GM12878 (cell line): ENCODE data around the gene MRTFB. TPM values are rescaled to one million over a fixed set of nuclear protein-coding genes. Genes with fewer than 3 reads are reported as not detected.

Experiments used
- ATAC-seq: fragments of 200-7000 bp; cut with Tn5 transposase; 3 replicates; pipeline ENCODE4 v1.9.1; 2020; ENCODE audit warnings: mild to moderate bottlenecking, moderate library complexity
- BruUV-seq: library from RNA; stranded (reverse); fragments of 400-500 nt; replicated peaks from 2 replicates; lab custom pipeline; 2021; lab: Mats Ljungman, UMichigan
- CTCF ChIA-PET: fragments of 300-600 bp; sonication (Branson Sonifier 250); formaldehyde crosslinking; extraction: SDS; loops from one replicate; lab custom pipeline; 2021; ENCODE audit warnings: inconsistent platforms; lab: Yijun Ruan, JAX
- POLR2A ChIA-PET: fragments of 350-600 bp; formaldehyde crosslinking; extraction: SDS; loops from one replicate; lab custom pipeline; 2021; ENCODE audit warnings: inconsistent platforms; lab: Charles Lee
- RAD21 ChIA-PET: fragments of 300-600 bp; sonication (Branson Sonifier 250); formaldehyde crosslinking; loops from one replicate; lab custom pipeline; 2023; ENCODE audit warnings: antibody characterized with exemption; ENCODE audit not compliant: unreplicated experiment; lab: Charles Lee
- SMC1A ChIA-PET: fragments of 300-600 bp; sonication (Branson Sonifier 250); formaldehyde crosslinking; loops from one replicate; lab custom pipeline; 2023; ENCODE audit not compliant: unreplicated experiment, uncharacterized antibody; lab: Charles Lee
- DNase-seq: peaks from one replicate; pipeline ENCODE4 v3.0.0-alpha.2; 2011; ENCODE audit warnings: low read depth, low spot score
- FAIRE-seq: peaks from 3 replicates; lab custom pipeline; 2011; peaks lifted over from hg19 to GRCh38; lab: Jason Lieb, UNC
- H2AFZ ChIP-seq: 2 replicates; pipeline ENCODE4 v1.6.0; 2011; ENCODE audit warnings: low read depth, low read length, control low read depth; ENCODE audit not compliant: control insufficient read depth
- H3K27ac ChIP-seq: 2 replicates; pipeline ENCODE4 v1.5.1; 2011; ENCODE audit warnings: control low read depth; ENCODE audit not compliant: control insufficient read depth, insufficient read depth
- H3K27me3 ChIP-seq, 2 experiments: replicated peaks in 1 of 2; 2 replicates each; pipeline versions ENCODE4 v1.6.0 to v1.6.1; 2011; ENCODE audit warnings: low read length in 1 of 2; ENCODE audit not compliant: control insufficient read depth in 2 of 2, insufficient read depth in 2 of 2
- H3K36me3 ChIP-seq, 2 experiments: 2 replicates each; pipeline ENCODE4 v1.5.1; 2011; ENCODE audit warnings: low read length in 1 of 2; ENCODE audit not compliant: control insufficient read depth in 2 of 2, insufficient read depth in 2 of 2
- H3K4me1 ChIP-seq: 2 replicates; pipeline ENCODE4 v1.6.1; 2011; ENCODE audit warnings: mild to moderate bottlenecking, low read length, moderate library complexity, mixed read lengths; ENCODE audit not compliant: control insufficient read depth, insufficient read depth
- H3K4me2 ChIP-seq: 2 replicates; pipeline ENCODE4 v1.6.0; 2011; ENCODE audit warnings: control low read depth; ENCODE audit not compliant: control insufficient read depth, insufficient read depth
- H3K4me3 ChIP-seq: fragments of 200-600 bp; sonication (generic); 2 replicates; pipeline ENCODE4 v1.5.1; 2016
- H3K79me2 ChIP-seq: 2 replicates; pipeline ENCODE4 v1.6.0; 2011; ENCODE audit warnings: low read length; ENCODE audit not compliant: control insufficient read depth, insufficient read depth
- H3K9ac ChIP-seq: 2 replicates; pipeline ENCODE4 v1.8.0; 2011; ENCODE audit warnings: low read length, control low read depth, mixed read lengths; ENCODE audit not compliant: control insufficient read depth, insufficient read depth
- H3K9me3 ChIP-seq: replicated peaks from 3 replicates; pipeline ENCODE4 v1.5.1; 2011; ENCODE audit warnings: mild to moderate bottlenecking, low read length; ENCODE audit not compliant: control insufficient read depth, insufficient read depth
- H4K20me1 ChIP-seq: 2 replicates; pipeline ENCODE4 v1.6.0; 2011; ENCODE audit not compliant: control insufficient read depth, insufficient read depth
- CEBPB ChIP-seq, 2 experiments: fragments of 150-350 bp in 1 of 2; IDR thresholded peaks; 2 replicates each; pipeline ENCODE4 v1.6.1; 2012 to 2014; ENCODE audit warnings: low read depth in 2 of 2, low read length in 2 of 2, borderline replicate concordance in 1 of 2, inconsistent platforms in 1 of 2
- E4F1 ChIP-seq: fragments of 450-650 bp; IDR thresholded peaks from 2 replicates; pipeline ENCODE4 v1.6.1; 2018; ENCODE audit warnings: borderline replicate concordance, mild to moderate bottlenecking; ENCODE audit not compliant: partially characterized antibody
- IKZF2 ChIP-seq, 2 experiments: fragments of 450-650 bp; IDR thresholded peaks; 2 replicates each; pipeline ENCODE4 v1.6.1; 2017; ENCODE audit warnings: mild to moderate bottlenecking in 2 of 2, moderate library complexity in 2 of 2
- MYC ChIP-seq: IDR thresholded peaks from 2 replicates; pipeline ENCODE4 v1.6.1; 2011; ENCODE audit warnings: mild to moderate bottlenecking, low read length, moderate library complexity, inconsistent platforms; ENCODE audit not compliant: insufficient read depth, insufficient replicate concordance, insufficient read length, severe bottlenecking
- PRDM15 ChIP-seq: fragments of 450-650 bp; formaldehyde crosslinking; IDR thresholded peaks from 2 replicates; pipeline ENCODE4 v1.4.0; 2020; ENCODE audit warnings: mild to moderate bottlenecking, moderate library complexity
- SMARCA5 ChIP-seq: fragments of 450-650 bp; IDR thresholded peaks from 2 replicates; pipeline ENCODE4 v1.6.1; 2017; ENCODE audit warnings: mild to moderate bottlenecking
- YY1 ChIP-seq: IDR thresholded peaks from 2 replicates; pipeline ENCODE4 v1.6.1; 2011; ENCODE audit warnings: low read depth, mild to moderate bottlenecking, low read length
- ZBED1 ChIP-seq: IDR thresholded peaks from 2 replicates; pipeline ENCODE4 v1.6.1; 2016; ENCODE audit warnings: borderline replicate concordance
- WGBS: methylation state at CpG from one replicate; pipeline ENCODE4 v1.1.6; 2016; ENCODE audit warnings: low lambda C conversion rate; ENCODE audit not compliant: insufficient replicate concordance, insufficient coverage; ENCODE audit errors: missing lambda C conversion rate; 5-methylcytosine and 5-hydroxymethylcytosine counted together
- in situ Hi-C: fragments of 300-500 bp; cut with MboI; formaldehyde crosslinking; loops from 9 replicates; pipeline ENCODE4 v1.14.3; 2018; ENCODE audit warnings: mixed read lengths
- intact Hi-C: fragments of 100-400 bp; cut with micrococcal nuclease; formaldehyde crosslinking; loops from one replicate; pipeline ENCODE4 v1.14.2; 2022; ENCODE audit not compliant: unreplicated experiment
- polyA plus RNA-seq, 11 experiments: library from polyadenylated mRNA; depleted of rRNA in 4 of 11; unstranded in 6 of 11; stranded (reverse) in 5 of 11; fragments of >200 nt; fragmentation: Nextera tagmentation in 4 of 11; fragmentation: Illumina TruSeq in 1 of 11; extraction: Ambion mirVana in 4 of 11; extraction: Trizol in 1 of 11; gene quantifications; 1 replicate in 1 of 11; 2 replicates in 10 of 11; pipeline versions ENCODE4 v1.2.1 to v1.2.3, GENCODE V29; 2011 to 2016; ENCODE audit warnings: inconsistent platforms in 2 of 11, missing spikeins in 2 of 11, low read depth in 1 of 11
- total RNA-seq, 4 experiments: library from RNA; depleted of rRNA in 3 of 4; stranded (reverse); fragments of >200 nt in 3 of 4; fragmentation: Illumina TruSeq in 1 of 4; extraction: Trizol in 1 of 4; gene quantifications; 2 replicates each; pipeline versions ENCODE4 v1.2.1 to v1.2.3, GENCODE V29; 2013 to 2021
- TF ChIP-seq, protein P1 (sequence below): fragments of 450-650 bp; formaldehyde crosslinking; IDR thresholded peaks from 2 replicates; pipeline ENCODE4 v1.5.0; 2022; ENCODE audit warnings: mild to moderate bottlenecking, missing genetic modification characterization

MRTFB gene
- total and polyA plus RNA-seq, 10 of the 15 experiments (the other 5 are each of a cell fraction or from before 2014, with no cell fraction given), result 2.1 to 14.3 (median 8.0) TPM

DNA sequence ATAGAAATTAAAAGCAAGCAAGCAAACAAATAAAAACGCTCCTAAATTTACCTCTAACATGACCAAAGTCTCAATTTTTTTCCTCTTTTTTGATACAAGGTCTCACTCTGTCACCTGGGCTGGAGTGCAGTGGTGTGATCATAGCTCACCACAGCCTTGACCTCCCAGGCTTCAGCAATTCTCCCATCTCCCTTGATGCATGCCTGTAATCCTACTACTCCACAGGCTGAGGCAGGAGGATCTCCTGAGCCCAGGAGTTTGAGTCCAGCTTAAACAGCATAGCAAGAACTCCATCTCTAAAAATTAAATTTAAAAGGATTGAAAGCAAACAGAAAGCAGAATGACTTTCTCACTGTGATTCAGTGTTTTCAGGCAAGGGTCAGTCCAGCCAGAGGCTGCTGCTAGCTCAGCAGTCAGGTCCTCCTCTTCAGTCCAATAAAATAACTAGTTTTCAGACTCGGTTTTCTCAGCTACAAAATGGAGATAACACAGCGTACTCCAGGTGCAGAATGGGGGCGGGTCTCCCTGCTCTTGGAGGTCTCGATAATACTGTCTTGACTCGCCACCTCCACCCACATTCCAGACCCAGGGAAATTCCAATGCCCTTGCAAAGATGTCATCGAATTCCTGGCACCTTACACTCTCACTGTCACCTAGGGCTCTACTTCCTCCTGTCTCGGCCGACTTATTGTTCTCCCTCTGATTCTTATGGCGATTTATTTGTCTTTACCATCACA lies 20.7 kb upstream of the MRTFB start (continued):
- TF ChIP-seq PRDM15 (no peak), SMARCA5 (no peak), CEBPB (IDR thresholded peaks at IDR 0.05; ENCODE audit: borderline replicate concordance in 1 of 2, low read depth in 2 of 2, low read length in 2 of 2) (no peak), IKZF2 (IDR thresholded peaks at IDR 0.05) (no peak)

DNA sequence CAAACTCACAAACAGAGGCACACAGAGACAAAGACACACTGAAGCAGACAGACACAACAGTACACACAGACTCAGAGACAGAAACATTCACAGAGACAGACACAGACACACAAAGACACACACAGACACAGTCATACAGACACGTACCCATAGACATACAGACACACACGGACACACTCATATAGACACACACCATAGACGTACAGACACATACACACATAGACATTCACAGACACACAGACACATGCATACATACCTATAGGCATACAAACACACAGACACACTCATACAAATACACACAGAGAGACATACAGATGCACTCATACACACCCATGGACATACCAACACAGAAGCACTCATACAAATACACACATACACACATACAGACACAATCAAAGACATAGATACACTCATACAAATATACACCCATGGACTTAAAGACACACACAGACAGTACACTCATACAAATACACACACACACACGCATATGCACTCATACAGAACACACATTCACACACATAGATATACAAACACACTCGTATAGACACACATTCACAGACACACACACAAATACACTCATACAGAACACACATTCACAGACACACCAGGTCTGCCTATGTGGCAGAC lies 19.9 kb upstream of the MRTFB start:
- SMC1A ChIA-PET, result no interaction called here
- no peak for ATAC-seq
- Histone ChIP-seq H3K4me2 (no peak overlapping the region), H3K36me3 (no peaks in the 10 kb centered on the region), H4K20me1 (no peaks in the 10 kb centered on the region), H3K79me2 (no peaks in the 10 kb centered on the region), H3K9ac (no peak overlapping the region), H3K4me3 (no peak overlapping the region), H3K9me3 (no peaks in the 10 kb centered on the region), H2AFZ (no peak overlapping the region), H3K27ac (no peak overlapping the region), H3K4me1 (no peaks in the 10 kb centered on the region), H3K27me3 (no peaks in the 10 kb centered on the region)
- BruUV-seq, result no TSS peak
- FAIRE-seq, result no peak
- POLR2A ChIA-PET, result no interaction called here
- intact Hi-C loops, result no loop called here
- 35% methylated on average over 5 of the region's 5 CpGs for WGBS
- no peak for DNase-seq
- CTCF ChIA-PET, result no interaction called here
- RAD21 ChIA-PET, result no interaction called here
- in situ Hi-C loops, result no loop called here
- TF ChIP-seq YY1 (no peak), MYC (no peak), ZBED1 (no peak), E4F1 (peak; percentile 8)
- TF ChIP-seq, protein P1, sequence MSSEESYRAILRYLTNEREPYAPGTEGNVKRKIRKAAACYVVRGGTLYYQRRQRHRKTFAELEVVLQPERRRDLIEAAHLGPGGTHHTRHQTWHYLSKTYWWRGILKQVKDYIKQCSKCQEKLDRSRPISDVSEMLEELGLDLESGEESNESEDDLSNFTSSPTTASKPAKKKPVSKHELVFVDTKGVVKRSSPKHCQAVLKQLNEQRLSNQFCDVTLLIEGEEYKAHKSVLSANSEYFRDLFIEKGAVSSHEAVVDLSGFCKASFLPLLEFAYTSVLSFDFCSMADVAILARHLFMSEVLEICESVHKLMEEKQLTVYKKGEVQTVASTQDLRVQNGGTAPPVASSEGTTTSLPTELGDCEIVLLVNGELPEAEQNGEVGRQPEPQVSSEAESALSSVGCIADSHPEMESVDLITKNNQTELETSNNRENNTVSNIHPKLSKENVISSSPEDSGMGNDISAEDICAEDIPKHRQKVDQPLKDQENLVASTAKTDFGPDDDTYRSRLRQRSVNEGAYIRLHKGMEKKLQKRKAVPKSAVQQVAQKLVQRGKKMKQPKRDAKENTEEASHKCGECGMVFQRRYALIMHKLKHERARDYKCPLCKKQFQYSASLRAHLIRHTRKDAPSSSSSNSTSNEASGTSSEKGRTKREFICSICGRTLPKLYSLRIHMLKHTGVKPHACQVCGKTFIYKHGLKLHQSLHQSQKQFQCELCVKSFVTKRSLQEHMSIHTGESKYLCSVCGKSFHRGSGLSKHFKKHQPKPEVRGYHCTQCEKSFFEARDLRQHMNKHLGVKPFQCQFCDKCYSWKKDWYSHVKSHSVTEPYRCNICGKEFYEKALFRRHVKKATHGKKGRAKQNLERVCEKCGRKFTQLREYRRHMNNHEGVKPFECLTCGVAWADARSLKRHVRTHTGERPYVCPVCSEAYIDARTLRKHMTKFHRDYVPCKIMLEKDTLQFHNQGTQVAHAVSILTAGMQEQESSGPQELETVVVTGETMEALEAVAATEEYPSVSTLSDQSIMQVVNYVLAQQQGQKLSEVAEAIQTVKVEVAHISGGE (CRISPR knock-in tag), result no peak
